Measurements from ENCODE around the gene LGMN.

The LGMN gene

GRCh38 chr14:92724516-92725340 is 23.7 kb downstream of the LGMN start:
- Histone ChIP-seq H3K79me1 (replicated peaks; ENCODE audit: low read length, poor library complexity, severe bottlenecking) (peaks cover 14% of the 10 kb centered on the region), H4K91ac (ENCODE audit: low read length) (no peak overlapping the region), H2AK5ac (ENCODE audit: low read length, severe bottlenecking) (peak overlapping the region; percentile 9), H3K14ac (ENCODE audit: low read length in 2 of 2) (peak overlapping the region in 1 of 2 experiments; percentile 4), H3K4ac (ENCODE audit: low read depth in 1 of 2, low read length in 2 of 2) (no peak overlapping the region), H4K8ac (ENCODE audit: low read length) (no peak overlapping the region), H2BK15ac (ENCODE audit: low read depth, poor library complexity, severe bottlenecking) (peak overlapping the region; percentile 33), H3K23ac (ENCODE audit: low read length in 2 of 2) (no peak overlapping the region), H3K27me3 (ENCODE audit: control insufficient read depth in 1 of 2, insufficient read depth in 1 of 2, low read length in 2 of 2) (no peaks in the 10 kb centered on the region), H2BK120ac (ENCODE audit: low read depth, low read length) (no peak overlapping the region), H3K9me3 (ENCODE audit: control insufficient read depth, low read length) (no peaks in the 10 kb centered on the region), H2BK5ac (ENCODE audit: low read depth, low read length, poor library complexity, severe bottlenecking) (no peak overlapping the region), H3K4me3 (ENCODE audit: insufficient read depth in 1 of 2, low read depth in 1 of 2, low read length in 2 of 2) (no peak overlapping the region), H3K4me2 (ENCODE audit: low read length, poor library complexity, severe bottlenecking) (no peak overlapping the region), H3K18ac (ENCODE audit: low read depth in 1 of 2, low read length in 2 of 2) (peak overlapping the region in 1 of 2 experiments; percentile 57), H2AFZ (ENCODE audit: low read depth, low read length) (no peak overlapping the region), H3K4me1 (ENCODE audit: control insufficient read depth, insufficient read depth, low read depth, low read length) (peaks cover 17% of the 10 kb centered on the region), H3K36me3 (ENCODE audit: control insufficient read depth in 1 of 2, insufficient read depth in 2 of 2, low read depth in 1 of 2, low read length in 2 of 2) (peaks cover 0 to 10% of the 10 kb centered on the region in 2 experiments), H3K27ac (ENCODE audit: low read length, poor library complexity, severe bottlenecking) (no peak overlapping the region), H3K9ac (ENCODE audit: low read length) (peak overlapping the region; percentile 5), H2BK12ac (ENCODE audit: low read length in 2 of 2) (peak overlapping the region; percentile 12 to 69)
- 96% methylated on average over 14 of the region's 14 CpGs for WGBS
- no peak for DNase-seq

- no peak overlapping the region for H3K23ac ChIP-seq (ENCODE audit: low read length in 2 of 2)
- H3K9ac ChIP-seq (ENCODE audit: low read length), result peak overlapping the region; percentile 76
- no peaks in the 10 kb centered on the region for H3K27me3 ChIP-seq (ENCODE audit: control insufficient read depth in 1 of 2, insufficient read depth in 1 of 2, low read length in 2 of 2)
- no peak overlapping the region for H2AFZ ChIP-seq (ENCODE audit: low read depth, low read length)
- H3K9me3 ChIP-seq (ENCODE audit: control insufficient read depth, low read length), result no peaks in the 10 kb centered on the region
- no peak overlapping the region for H3K14ac ChIP-seq (ENCODE audit: low read length in 2 of 2)
- H3K4me3 ChIP-seq (ENCODE audit: insufficient read depth in 1 of 2, low read depth in 1 of 2, low read length in 2 of 2), result peak overlapping the region in 1 of 2 experiments; percentile 50
- H2BK15ac ChIP-seq (ENCODE audit: low read depth, poor library complexity, severe bottlenecking), result no peak overlapping the region
- no peak overlapping the region for H4K8ac ChIP-seq (ENCODE audit: low read length)
- H2BK12ac ChIP-seq (ENCODE audit: low read length in 2 of 2), result no peak overlapping the region
- H3K36me3 ChIP-seq (ENCODE audit: control insufficient read depth in 1 of 2, insufficient read depth in 2 of 2, low read depth in 1 of 2, low read length in 2 of 2), result peaks cover 0 to 12% of the 10 kb centered on the region in 2 experiments
- H2AK5ac ChIP-seq (ENCODE audit: low read length, severe bottlenecking), result no peak overlapping the region
- H3K4me1 ChIP-seq (ENCODE audit: control insufficient read depth, insufficient read depth, low read depth, low read length), result peaks cover 2% of the 10 kb centered on the region
- peaks cover 8% of the 10 kb centered on the region for H3K79me1 ChIP-seq (replicated peaks; ENCODE audit: low read length, poor library complexity, severe bottlenecking)
- 63% methylated on average over 4 of the region's 5 CpGs for WGBS
- no peak overlapping the region for H3K27ac ChIP-seq (ENCODE audit: low read length, poor library complexity, severe bottlenecking)
- no peak overlapping the region for H3K4me2 ChIP-seq (ENCODE audit: low read length, poor library complexity, severe bottlenecking)
- no peak overlapping the region for H3K18ac ChIP-seq (ENCODE audit: low read depth in 1 of 2, low read length in 2 of 2)
- no peak overlapping the region for H4K91ac ChIP-seq (ENCODE audit: low read length)
- H2BK5ac ChIP-seq (ENCODE audit: low read depth, low read length, poor library complexity, severe bottlenecking), result no peak overlapping the region
- H2BK120ac ChIP-seq (ENCODE audit: low read depth, low read length), result no peak overlapping the region
- no peak overlapping the region for H3K4ac ChIP-seq (ENCODE audit: low read depth in 1 of 2, low read length in 2 of 2)
- peak; percentile 33 for DNase-seq
Measured at GRCh38 chr14:92719890-92720323, 28.5 kb downstream of the LGMN start.

- Histone ChIP-seq H3K79me1 (replicated peaks; ENCODE audit: low read length, poor library complexity, severe bottlenecking) (peaks cover 7% of the 10 kb centered on the region), H2AFZ (ENCODE audit: low read depth, low read length) (no peak overlapping the region), H3K4me1 (ENCODE audit: control insufficient read depth, insufficient read depth, low read depth, low read length) (peaks cover 2% of the 10 kb centered on the region), H3K4ac (ENCODE audit: low read depth in 1 of 2, low read length in 2 of 2) (no peak overlapping the region), H2BK120ac (ENCODE audit: low read depth, low read length) (no peak overlapping the region), H4K8ac (ENCODE audit: low read length) (no peak overlapping the region), H3K23ac (ENCODE audit: low read length in 2 of 2) (no peak overlapping the region), H3K27me3 (ENCODE audit: control insufficient read depth in 1 of 2, insufficient read depth in 1 of 2, low read length in 2 of 2) (no peaks in the 10 kb centered on the region), H3K9me3 (ENCODE audit: control insufficient read depth, low read length) (no peaks in the 10 kb centered on the region), H4K91ac (ENCODE audit: low read length) (no peak overlapping the region), H3K36me3 (ENCODE audit: control insufficient read depth in 1 of 2, insufficient read depth in 2 of 2, low read depth in 1 of 2, low read length in 2 of 2) (peaks cover 0 to 7% of the 10 kb centered on the region in 2 experiments), H3K4me3 (ENCODE audit: insufficient read depth in 1 of 2, low read depth in 1 of 2, low read length in 2 of 2) (peak overlapping the region in 1 of 2 experiments; percentile 50), H2AK5ac (ENCODE audit: low read length, severe bottlenecking) (no peak overlapping the region), H2BK15ac (ENCODE audit: low read depth, poor library complexity, severe bottlenecking) (no peak overlapping the region), H3K18ac (ENCODE audit: low read depth in 1 of 2, low read length in 2 of 2) (no peak overlapping the region), H2BK5ac (ENCODE audit: low read depth, low read length, poor library complexity, severe bottlenecking) (no peak overlapping the region), H2BK12ac (ENCODE audit: low read length in 2 of 2) (no peak overlapping the region), H3K27ac (ENCODE audit: low read length, poor library complexity, severe bottlenecking) (no peak overlapping the region), H3K4me2 (ENCODE audit: low read length, poor library complexity, severe bottlenecking) (no peak overlapping the region), H3K14ac (ENCODE audit: low read length in 2 of 2) (no peak overlapping the region), H3K9ac (ENCODE audit: low read length) (peak overlapping the region; percentile 76)
- DNase-seq, result peak; percentile 56
- 89% methylated on average over 2 of the region's 2 CpGs for WGBS
Measured at GRCh38 chr14:92719421-92719820, 29.0 kb downstream of the LGMN start.

DNA sequence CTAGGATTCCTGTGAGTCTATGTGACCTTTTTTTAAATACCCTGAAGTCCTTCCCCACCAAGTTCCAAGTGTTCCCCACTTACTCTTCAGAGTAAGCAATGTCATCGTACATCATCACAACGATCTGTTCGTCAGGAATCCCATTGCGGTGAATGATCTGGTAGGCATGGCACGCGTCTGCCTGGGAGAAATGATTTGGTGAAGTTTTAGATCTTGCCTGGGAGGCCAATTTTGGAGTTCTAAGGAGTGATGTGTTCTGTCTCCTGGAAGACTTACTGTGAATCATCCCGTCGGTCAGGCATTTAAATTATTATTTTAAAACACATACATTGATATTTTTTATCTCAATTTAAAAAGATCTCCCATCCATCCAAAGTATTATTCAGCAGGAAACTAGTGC is 29.8 kb downstream of the LGMN start:
- H3K36me3 ChIP-seq (ENCODE audit: control insufficient read depth in 1 of 2, insufficient read depth in 2 of 2, low read depth in 1 of 2, low read length in 2 of 2), result peaks cover 3 to 7% of the 10 kb centered on the region in 2 experiments
- no peak overlapping the region for H4K91ac ChIP-seq (ENCODE audit: low read length)
- no peak overlapping the region for H3K4me3 ChIP-seq (ENCODE audit: insufficient read depth in 1 of 2, low read depth in 1 of 2, low read length in 2 of 2)
- no peaks in the 10 kb centered on the region for H3K9me3 ChIP-seq (ENCODE audit: control insufficient read depth, low read length)
- no peak overlapping the region for H3K23ac ChIP-seq (ENCODE audit: low read length in 2 of 2)
- peak overlapping the region; percentile 20 for H3K9ac ChIP-seq (ENCODE audit: low read length)
- H2BK15ac ChIP-seq (ENCODE audit: low read depth, poor library complexity, severe bottlenecking), result no peak overlapping the region
- H3K27me3 ChIP-seq (ENCODE audit: control insufficient read depth in 1 of 2, insufficient read depth in 1 of 2, low read length in 2 of 2), result no peaks in the 10 kb centered on the region
- no peak overlapping the region for H3K18ac ChIP-seq (ENCODE audit: low read depth in 1 of 2, low read length in 2 of 2)
- WGBS, result 88% methylated on average over 7 of the region's 8 CpGs
- H3K4ac ChIP-seq (ENCODE audit: low read depth in 1 of 2, low read length in 2 of 2), result no peak overlapping the region
- H3K4me2 ChIP-seq (ENCODE audit: low read length, poor library complexity, severe bottlenecking), result no peak overlapping the region
- peaks cover 7% of the 10 kb centered on the region for H3K79me1 ChIP-seq (replicated peaks; ENCODE audit: low read length, poor library complexity, severe bottlenecking)
- H3K27ac ChIP-seq (ENCODE audit: low read length, poor library complexity, severe bottlenecking), result no peak overlapping the region
- no peaks in the 10 kb centered on the region for H3K4me1 ChIP-seq (ENCODE audit: control insufficient read depth, insufficient read depth, low read depth, low read length)
- no peak overlapping the region for H3K14ac ChIP-seq (ENCODE audit: low read length in 2 of 2)
- H4K8ac ChIP-seq (ENCODE audit: low read length), result no peak overlapping the region
- H2BK120ac ChIP-seq (ENCODE audit: low read depth, low read length), result no peak overlapping the region
- H2AFZ ChIP-seq (ENCODE audit: low read depth, low read length), result no peak overlapping the region
- H2BK5ac ChIP-seq (ENCODE audit: low read depth, low read length, poor library complexity, severe bottlenecking), result no peak overlapping the region
- H2AK5ac ChIP-seq (ENCODE audit: low read length, severe bottlenecking), result no peak overlapping the region
- peak; percentile 26 for DNase-seq
- H2BK12ac ChIP-seq (ENCODE audit: low read length in 2 of 2), result no peak overlapping the region

Data from mesenchymal stem cell (in vitro differentiated cells and primary cell).